ENCODE data around the gene ZC3HAV1. TPM values are rescaled to one million over a fixed set of nuclear protein-coding genes. Genes with fewer than 3 reads are reported as not detected.

The ZC3HAV1 gene
- total and polyA plus RNA-seq, 2 of the 13 experiments (the other 11 are each of a cell fraction or from before 2014, with no cell fraction given) = 12.7 to 23.7 TPM

- TF ChIP-seq E2F2 (CRISPR knock-in tag; IDR thresholded peaks at IDR 0.05; ENCODE audit: borderline replicate concordance) = 0 out of 2 replicates have a peak, but pooled peaks have one; percentile 30
- TF ChIP-seq ZNF547 (CRISPR knock-in tag; IDR thresholded peaks at IDR 0.05) = peak; percentile 77; the same call in 1 of the 2 replicates
- TF ChIP-seq, protein P1, sequence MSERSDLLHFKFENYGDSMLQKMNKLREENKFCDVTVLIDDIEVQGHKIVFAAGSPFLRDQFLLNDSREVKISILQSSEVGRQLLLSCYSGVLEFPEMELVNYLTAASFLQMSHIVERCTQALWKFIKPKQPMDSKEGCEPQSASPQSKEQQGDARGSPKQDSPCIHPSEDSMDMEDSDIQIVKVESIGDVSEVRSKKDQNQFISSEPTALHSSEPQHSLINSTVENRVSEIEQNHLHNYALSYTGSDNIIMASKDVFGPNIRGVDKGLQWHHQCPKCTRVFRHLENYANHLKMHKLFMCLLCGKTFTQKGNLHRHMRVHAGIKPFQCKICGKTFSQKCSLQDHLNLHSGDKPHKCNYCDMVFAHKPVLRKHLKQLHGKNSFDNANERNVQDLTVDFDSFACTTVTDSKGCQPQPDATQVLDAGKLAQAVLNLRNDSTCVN (CRISPR knock-in tag; IDR thresholded peaks at IDR 0.05; ENCODE audit: borderline replicate concordance) = peak; percentile 69; the same call in 1 of the 2 replicates
- 0 out of 2 replicates have a peak, but pooled peaks have one; percentile 70 for TF ChIP-seq ZSCAN29 (CRISPR knock-in tag; conservative IDR thresholded peaks at IDR 0.05)
- no peak for TF ChIP-seq MAFK (conservative IDR thresholded peaks at IDR 0.05 in 1 of 2, IDR thresholded peaks at IDR 0.05 in 1 of 2; ENCODE audit: low read length in 2 of 2)
- TF ChIP-seq NFYC (CRISPR knock-in tag; IDR thresholded peaks at IDR 0.05) = no peak
- TF ChIP-seq RARA (CRISPR knock-in tag; IDR thresholded peaks at IDR 0.05) = peak; percentile 35
- peak; percentile 86 for TF ChIP-seq ZNF768 (CRISPR knock-in tag; IDR thresholded peaks at IDR 0.05)
- TF ChIP-seq PHF21A (CRISPR knock-in tag; IDR thresholded peaks at IDR 0.05) = peak; percentile 61; the same call in 1 of the 2 replicates
- 0 out of 2 replicates have a peak, but pooled peaks have one; percentile 20 for TF ChIP-seq DR1 (CRISPR knock-in tag; IDR thresholded peaks at IDR 0.05)
- TF ChIP-seq STAT5B (CRISPR knock-in tag; IDR thresholded peaks at IDR 0.05) = peak; percentile 33; the same call in 1 of the 2 replicates
- TF ChIP-seq ZNF704 (CRISPR knock-in tag; IDR thresholded peaks at IDR 0.05; ENCODE audit: borderline replicate concordance) = no peak
- TF ChIP-seq PHF8 (CRISPR knock-in tag; IDR thresholded peaks at IDR 0.05) = peak; percentile 86
- TF ChIP-seq, protein P2, sequence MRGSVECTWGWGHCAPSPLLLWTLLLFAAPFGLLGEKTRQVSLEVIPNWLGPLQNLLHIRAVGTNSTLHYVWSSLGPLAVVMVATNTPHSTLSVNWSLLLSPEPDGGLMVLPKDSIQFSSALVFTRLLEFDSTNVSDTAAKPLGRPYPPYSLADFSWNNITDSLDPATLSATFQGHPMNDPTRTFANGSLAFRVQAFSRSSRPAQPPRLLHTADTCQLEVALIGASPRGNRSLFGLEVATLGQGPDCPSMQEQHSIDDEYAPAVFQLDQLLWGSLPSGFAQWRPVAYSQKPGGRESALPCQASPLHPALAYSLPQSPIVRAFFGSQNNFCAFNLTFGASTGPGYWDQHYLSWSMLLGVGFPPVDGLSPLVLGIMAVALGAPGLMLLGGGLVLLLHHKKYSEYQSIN (CRISPR knock-in tag; IDR thresholded peaks at IDR 0.05; ENCODE audit: borderline replicate concordance) = no peak
- TF ChIP-seq ZFX (CRISPR knock-in tag; IDR thresholded peaks at IDR 0.05; ENCODE audit: low read depth) = peak; percentile 88
- peak; percentile 79; the same call in 1 of the 2 replicates for TF ChIP-seq ZNF557 (CRISPR knock-in tag; IDR thresholded peaks at IDR 0.05)
- peak; percentile 83; the same call in 1 of the 2 replicates for TF ChIP-seq ZNF350 (CRISPR knock-in tag; IDR thresholded peaks at IDR 0.05; ENCODE audit: borderline replicate concordance, low read depth)
- TF ChIP-seq ZNF747 (CRISPR knock-in tag; IDR thresholded peaks at IDR 0.05; ENCODE audit: borderline replicate concordance) = peak; percentile 72; the same call in 1 of the 2 replicates
- TF ChIP-seq ZMYM4 (CRISPR knock-in tag; IDR thresholded peaks at IDR 0.05) = peak; percentile 80
- TF ChIP-seq ELF1 (CRISPR knock-in tag; IDR thresholded peaks at IDR 0.05) = peak; percentile 82
- no peak for TF ChIP-seq PCBP1 (IDR thresholded peaks at IDR 0.05; ENCODE audit: borderline replicate concordance, low read depth, low read length)
- peak; percentile 78; the same call in 1 of the 2 replicates for TF ChIP-seq NFE2L1 (CRISPR knock-in tag; IDR thresholded peaks at IDR 0.05; ENCODE audit: borderline replicate concordance)
- TF ChIP-seq SSRP1 (CRISPR knock-in tag; IDR thresholded peaks at IDR 0.05) = 0 out of 2 replicates have a peak, but pooled peaks have one; percentile 64
- TF ChIP-seq YEATS4 (CRISPR knock-in tag; IDR thresholded peaks at IDR 0.05; ENCODE audit: borderline replicate concordance) = peak; percentile 88
Measured at GRCh38 chr7:139133335-139134139, 24.0 kb upstream of the ZC3HAV1 start (continued).
